Posterior cingulate gyrus (tissue), 11 donors: ENCODE data around the gene TH.
A peak's percentile ranks its signal among the peaks of the same experiment; 100 is the strongest.
"Not testable (repeated sequence)": the region's sequence is repeated elsewhere in the genome, so short reads cannot be mapped to it uniquely, and the experiment has no call there.

ENCODE experiments used
- DNase-seq, 10 donors: peaks; one replicate each; pipeline versions ENCODE4 v3.0.0 to v3.0.0-alpha.2; 2020 to 2021; ENCODE audit warnings: mixed read lengths in 3 of 10
- intact Hi-C: fragments of 100-400 bp; cut with DNase I; formaldehyde crosslinking; loops from one replicate; pipeline ENCODE4 v1.15.1; 2023

TH gene

GRCh38 chr11:2198621-2199365 is 27.2 kb upstream of the TH start:
- intact Hi-C loops = loop anchor here (5.0 kb wide), 1 partner anchor 104 kb away; the partner anchor contains the start of genes C11orf21 and TSPAN32
- peak in 4 of 10 donors; percentile 25 to 77 (median 60) for DNase-seq

- intact Hi-C loops = loop anchor here (1.0 to 5.0 kb wide), 2 partner anchors 104 to 221 kb away; partner anchors contain the start of genes C11orf21 and TSPAN32
- peak in 2 of 10 donors; percentile 70 to 78 for DNase-seq
Measured at GRCh38 chr11:2197771-2198520, 26.3 kb upstream of the TH start.

DNA sequence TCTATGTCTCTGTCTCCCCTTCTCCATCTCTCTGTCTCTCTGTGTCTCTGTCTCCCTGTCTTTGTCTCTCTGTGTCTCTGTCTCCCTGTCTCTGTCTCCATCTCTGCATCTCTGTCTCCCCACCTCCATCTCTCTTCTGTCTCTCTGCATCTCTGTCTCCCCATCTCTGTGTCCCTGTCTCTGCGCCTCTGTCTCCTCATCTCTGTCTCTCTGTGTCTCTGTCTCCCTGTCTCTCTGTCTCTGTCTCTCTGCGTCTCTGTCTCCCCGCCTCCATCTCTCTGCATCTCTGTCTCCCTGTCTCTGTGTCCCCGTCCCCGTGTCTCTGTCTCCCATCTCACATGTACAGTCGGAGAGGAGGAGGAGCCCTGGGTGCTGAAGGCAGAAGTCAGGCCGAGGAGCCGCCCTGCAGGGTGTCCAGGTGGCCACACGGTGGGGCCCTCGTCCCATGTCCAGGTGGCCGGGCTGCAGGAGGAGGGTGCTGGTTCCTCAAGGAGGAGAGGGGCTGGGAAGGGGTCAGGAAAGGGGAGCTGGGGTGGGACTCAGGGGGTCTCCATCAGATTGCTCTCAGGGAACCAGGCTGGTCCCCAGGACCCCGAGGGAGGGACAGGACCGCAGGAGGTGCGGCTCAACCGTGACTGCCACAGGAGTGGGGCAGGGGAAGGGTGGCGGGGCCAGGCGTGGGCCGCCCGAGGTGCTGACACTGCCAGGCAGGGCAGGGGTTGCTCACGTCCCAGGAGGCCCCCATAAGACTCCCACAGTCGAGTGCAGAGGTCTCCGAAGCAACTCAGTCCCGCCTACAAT is 25.6 kb upstream of the TH start:
- intact Hi-C loops = loop anchor here (1.0 to 5.0 kb wide), 2 partner anchors 105 to 222 kb away; partner anchors contain the start of genes C11orf21 and TSPAN32
- DNase-seq = peak; percentile 48 to 96 (median 75)

GRCh38 chr11:2195756-2196088 is 24.1 kb upstream of the TH start:
- intact Hi-C loops = loop anchor here (5.0 kb wide), 1 partner anchor 107 kb away; the partner anchor contains the start of genes C11orf21 and TSPAN32
- DNase-seq = no peak

- intact Hi-C loops = loop anchor here (5.0 kb wide), 1 partner anchor 107 kb away; the partner anchor contains the start of genes C11orf21 and TSPAN32
- DNase-seq = peak in 1 of 10 donors; percentile 33
Measured at GRCh38 chr11:2194877-2195755, 23.5 kb upstream of the TH start.

DNA sequence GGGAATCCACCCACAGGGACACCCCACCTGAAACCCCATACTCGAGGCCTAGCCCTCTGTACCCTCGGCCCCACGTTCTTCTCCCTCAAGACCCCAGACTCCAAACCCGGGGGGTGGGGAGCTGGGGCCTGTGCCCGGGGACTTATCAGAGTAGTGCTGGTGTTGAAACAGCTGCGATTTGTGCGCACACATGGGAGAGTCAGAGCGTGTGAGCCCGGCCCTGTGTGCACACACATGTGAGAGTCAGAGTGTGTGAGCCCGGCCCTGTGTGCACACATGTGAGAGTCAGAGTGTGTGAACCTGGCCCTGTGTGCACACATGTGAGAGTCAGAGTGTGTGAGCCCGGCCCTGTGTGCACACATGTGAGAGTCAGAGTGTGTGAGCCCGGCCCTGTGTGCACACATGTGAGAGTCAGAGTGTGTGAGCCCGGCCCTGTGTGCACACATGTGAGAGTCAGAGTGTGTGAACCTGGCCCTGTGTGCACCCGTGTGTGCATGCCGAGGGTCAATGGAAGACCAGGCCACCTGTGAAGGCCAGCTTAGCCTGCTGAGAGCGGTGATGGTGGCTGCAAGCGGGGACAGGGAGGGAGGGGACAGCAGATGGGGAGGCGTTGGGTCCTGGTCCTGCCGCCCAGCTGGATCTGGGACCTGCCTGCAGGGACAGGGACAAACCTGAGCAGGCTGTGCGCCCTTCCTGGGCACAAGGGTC is 22.4 kb upstream of the TH start:
- intact Hi-C loops = not testable (repeated sequence)

DNA sequence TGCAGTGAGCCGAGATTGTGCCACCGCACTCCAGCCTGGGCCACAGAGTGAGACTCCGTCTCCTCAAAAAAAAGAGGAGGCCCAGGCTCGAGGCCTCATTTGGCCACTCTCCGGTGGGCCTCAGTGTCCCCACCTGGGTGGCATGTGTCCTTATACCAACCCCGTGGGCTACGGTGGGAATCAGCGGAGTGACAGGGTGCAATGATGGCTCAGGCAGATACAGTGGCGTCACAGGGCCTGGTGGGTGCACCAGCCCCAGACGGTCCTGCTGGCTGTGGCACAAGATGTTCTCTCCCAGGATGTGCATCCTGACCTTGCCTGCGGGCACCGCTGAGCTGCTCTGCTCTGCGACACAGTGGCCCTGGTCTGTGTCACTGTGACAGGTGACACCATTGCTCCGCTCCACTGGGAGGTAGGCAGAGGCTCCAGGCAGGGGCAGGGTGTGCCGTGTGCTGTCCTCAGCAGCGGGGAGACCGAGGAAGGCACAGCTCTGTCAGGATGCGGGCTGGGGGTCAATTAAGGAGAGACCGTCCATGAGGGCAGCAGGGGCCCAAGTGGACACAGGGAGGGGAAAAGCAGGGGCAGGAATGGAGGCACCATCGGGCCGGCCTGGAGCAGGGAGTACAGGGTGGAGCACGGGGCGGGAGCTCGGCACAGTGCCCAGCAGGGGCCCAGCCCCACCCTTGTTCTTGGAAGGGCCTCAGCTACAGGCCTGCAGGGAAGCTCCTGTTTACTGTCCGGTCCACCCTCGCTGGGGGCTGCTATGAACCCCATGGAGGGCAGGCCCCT is 21.7 kb upstream of the TH start:
- intact Hi-C loops = no loop called here
- no peak for DNase-seq

More for the DNA sequence above, 22.4 kb upstream of the TH start:
- not testable (repeated sequence) for DNase-seq

DNA sequence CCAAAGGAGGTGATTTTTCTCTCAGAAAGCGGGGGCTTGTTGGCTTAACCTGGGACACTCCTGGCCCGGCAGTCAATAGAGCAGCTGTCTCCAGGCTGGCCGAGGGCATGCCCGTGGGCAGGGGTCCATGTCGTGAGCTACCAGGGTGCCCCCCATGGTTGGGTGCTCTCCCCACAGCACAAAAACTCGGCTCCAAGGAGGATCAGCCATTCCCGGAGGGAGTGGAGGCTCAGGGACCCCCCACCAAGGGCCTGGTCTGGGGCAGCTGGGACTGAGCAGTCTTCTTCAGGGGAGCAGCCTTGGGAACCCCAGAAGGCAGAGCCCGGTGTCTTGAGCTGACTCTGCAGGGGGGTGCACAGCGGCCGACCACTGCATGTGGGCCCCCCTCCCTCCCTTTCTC is 20.8 kb upstream of the TH start:
- no peak for DNase-seq
- intact Hi-C loops = no loop called here

DNA sequence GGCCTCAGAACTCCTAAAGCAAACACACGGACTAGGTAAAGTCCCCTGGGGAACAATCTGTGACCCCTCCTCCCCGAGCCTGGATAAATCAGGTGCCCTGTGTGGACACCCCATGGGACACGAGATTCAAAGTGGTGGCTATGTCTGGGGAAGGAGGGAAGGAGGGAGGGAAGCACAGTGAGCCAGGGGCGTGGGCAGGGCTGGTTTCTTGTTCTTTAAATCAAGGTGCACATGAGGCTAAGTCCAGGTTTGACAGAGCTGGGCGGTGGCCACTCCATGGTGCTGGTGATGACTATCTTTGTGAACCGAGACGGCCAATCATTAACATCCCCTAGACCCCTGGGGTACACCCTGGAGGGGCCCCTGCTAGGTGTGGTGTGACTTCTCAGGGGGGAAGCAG is 20.3 kb upstream of the TH start:
- no peak for DNase-seq
- intact Hi-C loops = no loop called here

- DNase-seq = no peak
- intact Hi-C loops = no loop called here
Measured at GRCh38 chr11:2190657-2191471, 19.2 kb upstream of the TH start.

- intact Hi-C loops = no loop called here
- no peak for DNase-seq
Measured at GRCh38 chr11:2189938-2190656, 18.5 kb upstream of the TH start.

GRCh38 chr11:2188745-2189144 is 17.1 kb upstream of the TH start:
- intact Hi-C loops = no loop called here
- no peak for DNase-seq

- intact Hi-C loops = no loop called here
Measured at GRCh38 chr11:2187280-2187707, 15.7 kb upstream of the TH start.

DNA sequence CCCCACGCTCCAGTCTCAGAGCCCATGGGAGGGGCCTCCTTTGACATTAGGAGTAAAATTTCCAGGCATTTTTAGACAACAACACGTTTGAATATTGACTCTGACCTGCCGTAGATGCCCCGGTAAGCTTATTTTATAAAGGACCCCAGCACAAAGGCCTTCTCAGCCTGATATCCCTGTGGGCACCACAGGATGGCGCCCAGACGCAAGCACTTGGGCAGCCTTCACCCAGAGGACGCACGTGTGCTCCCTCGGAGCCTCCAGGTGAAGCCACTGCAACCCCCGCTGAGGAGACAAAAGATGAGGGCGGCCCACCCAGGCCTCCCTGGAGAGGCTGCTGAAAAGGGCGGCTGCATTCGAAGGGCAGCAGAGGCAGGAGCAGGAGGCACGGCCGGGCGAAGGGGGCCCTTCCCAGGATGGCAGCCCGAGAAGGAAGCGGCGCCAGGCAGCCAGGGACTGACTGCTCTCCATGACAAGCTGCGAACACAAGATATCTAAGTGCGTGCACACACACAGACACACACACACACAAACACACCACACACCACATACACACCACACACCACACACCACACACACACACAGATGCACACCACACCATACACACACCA is 15.2 kb upstream of the TH start:
- DNase-seq = peak in 2 of 10 donors; percentile 27 to 41
- intact Hi-C loops = no loop called here

More at GRCh38 chr11:2187280-2187707, 15.7 kb upstream of the TH start:
- DNase-seq = no peak

GRCh38 chr11:2185324-2186085 is 13.9 kb upstream of the TH start:
- intact Hi-C loops = no loop called here
- no peak for DNase-seq
